ENCODE results near the gene MARVELD1.
A peak's percentile ranks its signal among the peaks of the same experiment; 100 is the strongest.
"Not testable (repeated sequence)": the region's sequence is repeated elsewhere in the genome, so short reads cannot be mapped to it uniquely, and the experiment has no call there.

Gene MARVELD1

DNA sequence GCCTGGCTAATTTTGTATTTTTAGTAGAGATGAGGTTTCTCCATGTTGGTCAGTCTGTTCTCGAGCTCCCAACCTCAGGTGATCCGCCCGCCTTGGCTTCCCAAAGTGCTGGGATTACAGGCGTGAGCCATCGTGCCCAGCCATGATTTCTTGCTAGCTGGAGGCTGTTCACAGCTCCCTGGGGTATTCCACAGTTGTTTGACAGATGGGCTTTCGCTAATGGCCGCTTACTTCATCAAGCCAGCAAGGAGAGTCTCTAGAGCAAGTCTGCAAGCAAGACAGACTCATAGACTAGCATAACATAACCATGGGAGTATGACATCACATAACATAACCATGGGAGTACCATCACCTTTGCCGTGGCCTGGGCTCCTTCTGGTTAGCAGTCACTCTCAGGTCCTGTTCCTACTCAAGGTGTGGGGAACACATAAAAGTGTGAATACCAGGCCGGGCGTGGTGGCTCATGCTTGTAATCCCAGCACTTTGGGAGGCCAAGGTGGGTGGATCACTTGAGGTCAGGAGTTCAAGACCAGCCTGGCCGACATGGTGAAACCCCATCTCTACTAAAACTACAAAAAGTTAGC is 15.4 kb upstream of the MARVELD1 start:
- DNase-seq = not testable (repeated sequence)

DNA sequence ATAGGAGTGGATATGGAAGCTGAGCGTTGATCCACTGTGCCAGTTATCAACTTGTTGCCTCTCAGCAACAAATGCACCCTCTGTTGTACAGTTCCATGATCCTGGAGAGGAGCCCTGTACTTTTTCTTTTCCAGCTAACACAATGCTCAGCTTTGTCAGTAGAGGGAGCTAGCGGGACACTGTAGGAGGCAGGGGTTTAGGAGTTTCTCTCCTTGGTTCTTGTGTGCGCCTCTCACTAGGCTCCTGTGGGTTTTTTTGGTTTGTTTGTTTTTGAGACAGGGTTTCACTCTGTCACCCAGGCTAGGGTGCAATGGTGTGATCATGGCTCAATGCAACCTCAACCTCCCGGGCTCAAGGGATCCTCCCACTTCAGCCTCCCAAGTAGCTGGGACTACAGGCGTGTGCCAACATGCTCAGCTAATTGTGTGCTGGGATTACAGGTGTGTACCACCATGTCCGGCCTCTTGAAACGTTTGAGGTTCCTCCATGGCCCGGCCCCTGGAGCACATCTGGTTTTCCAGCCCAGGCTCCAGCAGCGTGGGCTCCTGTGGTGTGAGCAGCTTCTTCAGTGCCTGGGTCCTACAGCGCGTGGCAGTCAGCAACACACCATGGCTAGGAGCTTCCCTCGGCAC is 12.0 kb upstream of the MARVELD1 start:
- peak; percentile 7 for DNase-seq

DNA sequence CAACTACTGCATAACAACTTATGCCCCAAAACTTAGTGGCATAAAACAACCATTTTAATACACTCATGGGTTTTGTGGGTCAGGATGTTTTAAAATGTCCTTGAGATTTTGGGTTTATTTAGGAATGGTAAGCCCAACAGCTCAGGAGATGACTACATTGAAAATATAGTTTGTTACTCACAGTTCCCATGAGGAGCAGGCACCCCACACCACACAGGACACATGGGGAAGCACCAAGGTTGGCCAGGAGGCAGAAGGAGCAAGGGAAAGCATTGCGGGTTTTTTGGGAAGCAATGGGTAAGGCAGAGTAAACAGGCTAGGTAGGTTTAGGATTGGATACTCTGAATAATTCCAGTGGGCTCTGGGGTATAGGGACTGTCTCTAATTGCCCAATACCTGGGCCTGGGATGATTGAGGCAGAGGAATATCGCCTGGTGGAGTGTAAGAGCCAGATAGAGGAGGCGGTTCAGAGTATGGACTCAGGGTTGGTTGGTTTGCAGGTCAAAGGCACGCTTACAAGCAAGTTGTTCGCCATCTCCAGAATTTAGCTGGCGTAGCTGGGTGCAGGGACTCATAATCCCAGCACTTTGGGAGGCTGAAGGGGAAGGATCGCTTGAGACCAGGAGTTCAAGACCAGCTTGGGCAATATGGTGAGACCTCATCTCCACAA is 10.0 kb upstream of the MARVELD1 start:
- no peak for DNase-seq

DNA sequence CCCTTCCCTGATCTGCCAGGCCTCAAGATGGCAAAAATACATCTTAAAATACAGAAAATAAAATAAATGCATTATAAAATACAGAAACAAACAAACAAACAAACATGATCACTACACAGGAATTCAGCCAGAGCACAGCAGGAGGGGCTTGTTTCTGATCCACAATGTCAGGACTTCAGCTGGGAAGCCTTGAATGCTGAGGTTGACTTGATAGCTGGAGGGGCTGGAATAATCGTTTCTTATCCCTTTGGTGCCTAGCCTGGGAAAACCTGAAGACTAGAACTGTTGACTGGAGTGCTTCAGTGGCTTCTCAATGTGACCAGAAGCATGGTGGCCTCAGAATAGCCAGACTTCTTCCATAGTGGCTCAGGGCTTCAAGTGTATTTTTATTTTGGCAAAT is 9.2 kb upstream of the MARVELD1 start:
- DNase-seq = no peak

DNA sequence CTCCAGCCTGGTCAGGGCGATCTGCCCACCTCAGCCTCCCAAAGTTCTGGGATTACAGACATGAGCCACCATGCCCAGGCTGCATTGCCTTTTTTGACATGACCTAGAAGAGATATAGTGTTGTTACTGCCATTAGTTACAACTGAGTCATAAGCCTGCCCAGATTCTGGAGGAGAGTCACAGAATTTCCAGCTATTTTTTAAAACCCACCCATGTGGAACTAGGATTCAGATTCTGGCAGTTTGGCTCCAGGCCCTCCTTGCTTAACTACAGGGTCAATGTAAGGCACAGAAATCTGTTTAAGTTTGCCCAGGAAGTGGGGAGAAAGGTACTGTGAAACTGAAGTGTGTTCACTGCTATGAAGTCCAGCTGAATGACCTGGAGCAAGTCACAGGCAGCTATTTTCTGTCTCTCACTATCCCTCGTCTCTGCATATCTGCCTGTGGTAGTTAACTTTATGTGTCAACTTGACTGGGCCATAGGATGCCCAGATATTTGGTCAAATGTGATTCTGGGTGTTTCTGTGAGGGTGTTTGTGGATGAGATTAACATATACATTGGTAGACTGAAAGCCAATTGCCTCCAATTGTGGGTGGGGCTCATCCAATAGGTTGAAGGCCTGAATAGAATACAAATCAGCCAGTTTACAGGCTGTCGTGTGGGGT is 8.4 kb upstream of the MARVELD1 start:
- DNase-seq = no peak

DNA sequence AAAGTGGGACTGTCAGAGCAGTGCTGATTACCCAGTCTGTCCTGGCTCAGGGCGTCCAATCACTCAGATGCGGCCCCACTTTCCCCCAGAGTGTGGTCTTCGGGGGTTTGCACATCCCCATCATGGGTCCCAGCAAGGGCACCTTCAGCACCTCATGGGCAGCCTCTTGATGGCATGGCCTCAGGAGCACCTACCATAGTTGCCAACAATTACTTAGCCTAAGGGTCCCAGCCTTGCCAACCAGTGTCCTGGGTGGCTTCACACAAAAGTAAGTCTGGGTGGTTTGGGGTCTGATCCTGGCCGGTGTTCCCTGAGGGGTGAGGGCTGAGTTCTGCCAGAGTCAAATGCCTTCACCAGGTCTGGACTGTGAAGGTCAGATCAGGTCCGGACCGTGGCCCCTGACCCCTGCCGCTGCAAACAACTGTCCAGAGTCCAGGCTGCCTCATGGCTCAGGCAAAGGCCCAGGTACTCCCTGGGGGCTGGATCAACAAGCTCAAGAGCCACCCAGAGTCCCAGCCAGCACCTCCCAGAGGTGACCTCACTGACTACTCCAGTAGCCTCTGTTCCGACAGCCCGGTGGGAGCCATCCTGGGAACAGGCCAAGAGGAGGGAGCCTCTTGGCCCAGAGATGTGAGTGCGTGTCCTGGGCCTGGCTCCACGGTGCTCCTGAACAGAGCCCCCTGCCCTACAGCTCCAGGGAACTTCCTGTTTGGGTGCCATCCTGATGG is 6.2 kb upstream of the MARVELD1 start:
- DNase-seq = no peak

DNA sequence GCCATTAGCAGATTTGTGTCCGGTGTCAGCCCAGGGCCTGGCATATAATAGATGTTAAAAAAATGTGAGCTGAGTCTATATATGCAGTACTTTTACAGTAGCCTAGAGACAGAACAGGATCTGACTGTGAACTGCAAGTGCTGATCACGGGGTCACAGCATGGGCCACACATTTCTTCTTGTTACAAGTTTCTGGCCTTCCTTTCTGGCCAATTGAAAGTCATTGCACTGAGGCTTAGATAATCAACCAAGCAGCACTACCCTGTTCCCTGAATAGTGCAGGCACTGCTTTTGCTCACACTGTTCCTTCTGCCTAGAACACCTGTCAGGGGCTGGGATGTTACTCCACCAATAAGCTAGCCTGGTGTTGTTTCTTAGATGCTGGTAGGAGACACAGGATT is 5.4 kb upstream of the MARVELD1 start:
- DNase-seq = no peak

DNA sequence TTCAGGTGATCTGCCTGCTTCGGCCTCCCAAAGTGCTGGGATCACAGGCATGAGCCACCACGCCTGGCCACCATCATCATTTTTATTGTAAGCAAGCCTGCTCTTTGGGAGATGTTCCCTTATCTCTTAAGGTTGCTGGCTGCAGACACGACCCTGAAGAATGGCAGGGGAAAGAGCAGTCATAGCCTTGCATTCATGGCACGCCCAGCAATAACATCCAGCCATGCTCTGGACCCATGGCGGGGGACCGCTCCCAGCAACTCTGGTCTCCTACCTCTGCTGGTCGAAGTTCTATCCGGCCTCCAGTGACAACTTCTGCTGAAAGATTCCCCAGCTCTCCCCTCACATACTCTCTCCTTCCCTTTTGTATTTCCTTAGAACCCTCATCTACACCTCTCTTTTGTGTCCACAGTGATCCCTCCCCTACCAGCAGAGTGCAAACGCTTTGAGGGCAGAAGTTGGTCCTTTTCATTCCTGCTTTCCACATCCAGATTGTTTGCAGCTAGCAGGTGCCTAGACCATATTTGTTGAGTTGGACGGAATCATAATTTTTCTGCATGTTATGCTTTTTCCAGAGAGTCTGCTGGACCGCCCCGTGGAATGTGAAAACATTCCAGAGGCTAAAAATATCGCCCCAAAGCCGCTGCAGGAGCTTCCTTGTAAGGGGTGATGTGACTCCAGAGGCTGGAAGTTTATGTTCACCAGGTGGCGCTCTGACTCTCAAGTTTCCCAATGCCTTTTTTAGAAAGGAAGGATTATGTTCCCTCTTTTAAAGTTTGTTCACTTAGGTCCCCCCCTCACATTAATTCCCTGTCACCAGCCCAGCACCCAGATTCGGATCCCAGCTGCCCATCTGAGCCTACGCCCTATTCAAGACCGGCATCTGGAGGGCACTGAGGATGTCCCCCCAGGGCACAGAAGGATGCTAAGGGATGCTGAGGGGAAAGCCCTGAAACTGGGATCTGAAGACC is 4.3 kb upstream of the MARVELD1 start:
- no peak for DNase-seq

DNA sequence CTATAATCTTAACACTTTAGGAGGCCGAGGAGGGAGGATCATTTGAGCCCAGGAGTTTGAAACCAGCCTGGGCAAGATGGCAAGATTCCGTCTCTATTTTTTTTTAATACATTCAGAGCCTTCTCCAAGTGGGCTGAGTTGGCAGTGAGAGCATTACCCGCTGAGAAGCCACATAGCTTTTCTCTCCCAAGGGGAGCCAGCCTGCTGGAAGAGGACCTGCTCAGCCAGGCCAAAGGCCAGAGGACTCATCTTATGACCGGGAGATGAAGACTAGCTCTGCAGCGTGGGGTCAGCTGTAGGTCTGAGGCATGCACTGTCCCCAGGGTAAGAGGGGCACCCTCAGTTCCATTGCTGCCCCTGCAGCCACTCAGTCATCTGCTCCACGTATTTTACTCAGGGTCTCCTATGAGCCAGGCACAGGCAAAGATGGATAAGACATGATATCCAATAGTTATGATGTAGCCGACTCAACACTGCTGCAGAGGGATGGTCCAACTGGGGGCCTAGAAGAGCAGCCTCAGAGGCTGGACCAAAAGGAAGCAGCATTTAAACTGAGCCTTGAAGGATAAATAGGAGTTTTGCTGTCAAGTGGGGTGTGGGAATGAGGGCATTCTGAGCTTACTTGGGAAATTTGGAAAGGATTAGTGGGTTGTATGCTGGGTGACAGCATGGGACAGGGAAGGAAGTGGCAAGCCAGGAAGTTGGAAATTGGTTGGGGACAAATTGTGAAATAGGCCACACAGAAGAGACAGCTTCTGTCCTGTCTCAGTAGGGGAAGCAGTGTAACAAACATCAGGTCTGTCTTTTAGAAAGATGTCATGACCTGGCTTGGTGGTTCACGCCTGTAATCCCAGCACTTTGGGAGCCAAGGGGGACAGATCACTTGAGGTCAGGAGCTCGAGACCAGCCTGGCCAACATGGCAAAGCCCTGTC is 1.6 kb upstream of the MARVELD1 start:
- DNase-seq = no peak

DNA sequence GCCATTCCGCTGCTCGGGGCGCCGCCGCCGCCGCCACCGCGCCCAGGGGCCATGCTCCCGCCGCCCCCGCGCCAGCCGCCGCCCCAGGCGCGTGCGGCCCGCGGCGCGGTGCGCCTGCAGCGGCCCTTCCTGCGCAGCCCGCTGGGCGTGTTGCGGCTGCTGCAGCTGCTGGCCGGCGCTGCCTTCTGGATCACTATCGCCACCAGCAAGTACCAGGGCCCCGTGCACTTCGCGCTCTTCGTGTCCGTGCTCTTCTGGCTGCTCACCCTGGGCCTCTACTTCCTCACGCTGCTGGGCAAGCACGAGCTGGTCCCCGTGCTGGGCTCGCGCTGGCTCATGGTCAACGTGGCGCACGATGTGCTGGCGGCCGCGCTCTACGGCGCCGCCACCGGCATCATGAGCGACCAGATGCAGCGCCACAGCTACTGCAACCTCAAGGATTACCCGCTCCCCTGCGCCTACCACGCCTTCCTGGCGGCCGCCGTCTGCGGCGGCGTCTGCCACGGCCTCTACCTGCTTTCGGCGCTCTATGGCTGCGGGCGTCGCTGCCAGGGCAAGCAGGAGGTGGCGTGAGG is 383 bp downstream of the MARVELD1 start:
- no peak for DNase-seq

DNA sequence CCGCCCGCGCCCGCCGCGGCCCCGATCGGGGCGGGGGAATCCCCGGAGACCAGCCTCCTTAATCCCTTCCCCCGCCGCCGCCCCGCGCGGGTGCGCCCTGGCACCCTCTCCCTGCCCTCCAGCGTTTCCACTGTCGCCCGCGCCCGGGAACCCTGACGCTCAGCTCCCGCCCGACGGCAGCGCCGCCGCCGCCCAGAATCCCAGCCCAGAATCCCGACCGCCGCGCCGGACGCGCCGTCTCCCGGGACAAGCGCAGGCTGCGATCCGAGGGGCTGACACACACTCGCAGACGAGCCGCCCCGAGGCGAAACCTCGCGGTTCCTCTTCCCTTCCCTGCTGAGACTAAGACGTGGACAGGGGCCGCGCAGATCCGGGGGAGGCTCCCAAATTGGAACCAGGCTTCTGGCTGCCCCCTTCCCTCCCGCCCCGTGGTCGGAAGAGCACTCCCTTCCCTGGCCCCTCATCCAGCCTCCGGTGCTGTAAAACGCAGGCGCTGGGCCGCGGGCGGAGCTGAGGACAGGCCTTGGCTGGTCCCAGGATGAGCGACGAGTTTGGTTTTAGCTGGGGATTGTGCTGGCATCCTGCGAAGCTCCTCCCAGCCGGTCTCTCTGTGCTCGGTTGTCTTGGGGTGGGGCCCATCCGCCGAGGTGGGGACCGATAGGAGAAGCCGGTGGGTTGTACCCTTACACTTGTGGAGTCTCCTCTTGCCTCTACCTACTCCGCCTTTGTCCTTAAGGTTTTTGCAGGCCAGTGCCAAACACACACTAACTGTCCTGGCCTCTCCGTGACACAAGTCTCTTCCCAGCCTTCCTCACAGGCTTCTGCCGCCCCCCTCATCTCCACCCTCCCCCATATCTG is 1.1 kb downstream of the MARVELD1 start:
- DNase-seq = no peak

DNA sequence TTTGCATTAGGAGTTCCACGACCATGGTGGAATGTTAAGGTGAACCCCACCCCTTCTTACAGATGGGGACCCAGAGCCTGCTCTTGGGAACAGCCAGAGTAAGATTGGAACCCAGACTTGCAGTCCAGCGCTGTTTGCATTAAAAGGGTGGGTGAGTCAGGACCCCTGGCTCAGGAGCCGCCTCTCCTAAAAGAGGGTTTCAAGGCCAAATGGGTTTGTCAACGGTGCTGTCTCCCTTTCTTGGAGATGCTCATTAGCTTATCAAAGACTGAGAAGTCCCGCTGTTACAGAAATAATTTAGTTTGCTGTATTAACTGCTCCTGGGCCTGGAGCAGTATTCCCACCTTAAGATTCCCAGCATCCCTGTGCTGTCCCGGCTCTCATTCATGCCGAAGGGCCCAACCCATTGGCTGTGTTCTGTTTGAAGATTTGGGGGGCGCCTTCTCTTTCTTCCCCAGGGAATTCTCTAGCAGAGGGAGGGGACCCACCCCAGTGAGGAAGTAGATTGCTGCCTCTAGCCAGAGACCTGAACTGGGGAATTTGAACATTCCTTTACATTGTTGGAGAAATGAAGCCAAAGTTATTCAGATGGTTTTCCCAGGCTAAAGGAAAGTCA is 1.8 kb downstream of the MARVELD1 start:
- no peak for DNase-seq

DNA sequence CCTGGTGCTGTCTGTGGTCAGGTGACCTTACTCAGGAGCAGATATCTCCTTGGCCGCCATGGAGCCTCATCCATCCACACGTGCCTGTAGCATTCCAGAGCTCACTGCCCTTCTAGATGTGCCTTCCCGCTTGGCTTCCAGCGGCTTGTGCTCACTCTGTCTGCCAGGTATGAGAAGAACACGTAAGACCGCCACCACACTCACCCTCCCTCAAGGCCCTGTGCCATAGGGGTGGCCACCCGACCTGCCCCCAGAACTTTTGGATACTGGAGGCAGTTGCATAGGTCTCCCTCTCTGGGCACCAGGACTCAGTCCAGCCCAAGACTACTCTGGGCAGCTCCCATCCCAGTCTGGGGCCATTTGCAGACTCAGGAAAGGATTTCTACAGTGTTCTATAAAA is 4.1 kb downstream of the MARVELD1 start:
- no peak for DNase-seq

DNA sequence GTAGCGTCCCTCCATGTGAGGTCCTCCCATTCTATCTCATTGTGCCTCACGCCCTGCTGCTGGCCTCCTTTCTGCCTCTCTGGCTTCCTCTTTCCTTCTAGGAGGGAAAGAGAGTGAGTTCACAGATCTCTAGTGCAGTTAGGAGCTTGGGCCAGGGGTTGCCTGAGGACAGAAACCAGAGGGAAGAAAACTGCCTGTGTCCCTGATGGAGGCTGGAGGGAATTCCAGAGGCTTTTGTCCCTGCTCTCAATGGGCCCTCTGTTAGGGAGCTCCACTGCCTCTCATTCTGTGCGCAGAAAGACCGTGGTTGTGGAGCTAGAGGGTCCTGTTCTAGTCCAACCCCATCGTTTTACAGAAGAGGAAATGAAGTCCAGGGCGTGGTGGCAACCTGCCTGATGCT is 4.6 kb downstream of the MARVELD1 start:
- DNase-seq = no peak

DNA sequence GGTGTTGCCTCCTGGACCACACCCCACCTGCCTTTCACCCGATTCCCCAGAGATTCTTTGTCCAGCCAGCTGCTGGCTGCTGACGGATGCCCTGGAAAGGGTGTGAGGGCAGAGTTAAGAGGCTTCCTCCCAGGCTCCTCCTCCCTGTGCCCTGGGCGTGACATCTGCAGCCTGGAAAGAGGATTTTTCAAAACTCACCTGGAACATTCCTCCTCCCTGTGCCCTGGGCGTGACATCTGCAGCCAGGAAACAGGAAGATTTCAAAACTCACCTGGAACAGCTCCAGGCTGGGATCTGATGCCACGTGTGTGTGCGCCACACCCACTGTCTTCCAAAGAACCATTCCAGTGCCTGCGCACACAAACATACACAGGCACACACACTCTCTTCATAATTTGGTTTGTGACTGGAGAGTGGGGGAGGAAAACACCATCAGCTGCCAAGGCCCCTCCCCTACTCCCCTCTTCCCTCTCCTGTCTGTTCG is 5.2 kb downstream of the MARVELD1 start:
- no peak for DNase-seq

DNA sequence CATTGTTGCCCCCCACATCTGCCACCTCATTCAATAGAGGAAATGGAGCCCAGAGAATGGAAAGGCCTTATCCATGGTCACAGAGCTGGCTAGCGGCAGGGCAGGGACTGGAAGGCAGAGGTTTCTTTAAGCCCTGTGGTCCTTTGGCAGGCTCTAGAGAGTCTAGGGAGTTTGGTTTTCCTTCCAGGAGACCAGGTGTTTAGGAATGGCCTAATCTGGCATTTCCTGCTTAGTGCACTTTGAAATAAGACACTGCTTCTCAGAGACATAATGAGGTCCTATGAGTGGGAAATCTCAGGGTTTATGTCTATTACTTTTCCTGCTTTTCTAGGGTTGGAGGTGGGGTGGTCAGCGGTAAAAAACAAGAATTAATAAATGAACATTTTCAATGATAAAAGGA is 6.1 kb downstream of the MARVELD1 start:
- no peak for DNase-seq

DNA sequence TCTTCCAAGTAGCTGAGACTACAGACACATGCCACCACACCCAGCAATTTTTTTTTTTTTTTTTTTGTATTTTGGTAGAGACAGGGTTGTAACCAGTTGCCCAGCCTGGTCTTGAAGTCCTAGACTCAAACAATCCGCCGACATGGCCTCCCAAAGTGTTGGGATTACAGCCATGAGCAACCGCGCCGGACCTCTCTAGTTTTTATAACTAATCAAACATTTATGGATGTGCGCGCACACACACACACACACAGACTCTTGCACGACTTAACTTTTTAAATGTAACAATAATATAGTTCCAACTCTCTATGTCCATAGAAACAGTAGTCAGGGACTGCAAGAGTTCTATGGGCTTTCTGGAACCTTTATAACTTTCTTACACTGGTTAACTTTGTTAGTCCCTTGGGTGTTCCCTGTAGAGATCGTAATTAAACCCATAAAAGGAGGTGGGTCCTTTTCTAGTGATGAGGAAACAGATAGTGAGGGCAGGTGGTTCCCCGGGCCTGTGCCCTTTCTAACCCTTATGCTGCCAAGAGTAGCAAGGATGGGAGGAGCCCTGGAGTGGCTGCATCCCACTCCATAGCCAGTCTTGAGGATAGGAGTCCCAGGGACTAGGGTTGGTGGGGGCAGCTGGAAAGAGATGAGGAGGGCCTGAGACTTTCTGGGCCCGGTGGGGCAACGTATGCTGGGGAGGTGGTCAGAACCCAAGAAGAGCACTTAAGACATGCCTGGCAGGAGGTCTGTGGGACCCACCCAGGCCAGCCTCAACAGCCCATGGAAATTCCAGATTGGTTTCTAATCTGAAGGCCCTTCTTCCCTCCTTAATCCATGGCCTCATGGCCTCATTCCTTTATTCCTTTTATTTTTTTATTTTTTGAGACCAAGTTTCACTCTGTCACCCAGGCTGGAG is 8.6 kb downstream of the MARVELD1 start:
- no peak for DNase-seq

DNA sequence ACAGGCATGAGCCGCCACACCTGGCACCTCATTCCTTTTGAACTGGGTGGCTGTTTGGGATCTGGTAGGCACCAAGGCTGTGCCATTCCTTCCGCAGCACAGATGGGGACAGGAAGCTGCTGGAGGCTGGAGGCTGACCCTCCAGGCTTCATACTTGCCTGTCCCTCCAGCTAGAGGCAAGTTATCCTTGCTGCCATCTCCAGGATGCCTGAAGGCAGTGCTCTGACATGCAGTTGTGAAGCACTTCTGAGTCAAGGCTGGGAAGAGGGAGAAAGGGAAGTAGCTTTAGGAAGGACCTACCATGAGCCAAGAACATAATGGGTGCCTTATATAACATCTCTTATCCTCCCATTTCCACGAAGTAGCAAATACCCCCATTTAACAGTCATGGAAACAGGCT is 9.5 kb downstream of the MARVELD1 start:
- no peak for DNase-seq

Data from NK-92 treated with Interleukin-12 subunit alpha and Interleukin-12 subunit beta, amount 100 ng/mL, for 24 hours (cell line).